Cardiac fibroblast (primary cell): ENCODE results near the gene KHDC4.
A peak's percentile ranks its signal among the peaks of the same experiment; 100 is the strongest.

Source experiments
- DNase-seq, 2 donors: peaks; one replicate each; pipeline versions ENCODE4 v3.0.0 to v3.0.0-alpha.2; 2010; ENCODE audit warnings: low read depth in 2 of 2
- H3K4me3 ChIP-seq, 2 donors: replicated peaks in 1 of 2; 1 replicate in 1 of 2; 2 replicates in 1 of 2; pipeline ENCODE4 v1.5.1; 2011; ENCODE audit warnings: low read depth in 2 of 2, low read length in 2 of 2, mild to moderate bottlenecking in 2 of 2, moderate library complexity in 1 of 2
- TF ChIP-seq, protein P1 (sequence below): IDR thresholded peaks from one replicate; pipeline ENCODE4 v1.5.1; 2011; ENCODE audit warnings: low read depth, mild to moderate bottlenecking, low read length, inconsistent platforms

The KHDC4 gene

DNA sequence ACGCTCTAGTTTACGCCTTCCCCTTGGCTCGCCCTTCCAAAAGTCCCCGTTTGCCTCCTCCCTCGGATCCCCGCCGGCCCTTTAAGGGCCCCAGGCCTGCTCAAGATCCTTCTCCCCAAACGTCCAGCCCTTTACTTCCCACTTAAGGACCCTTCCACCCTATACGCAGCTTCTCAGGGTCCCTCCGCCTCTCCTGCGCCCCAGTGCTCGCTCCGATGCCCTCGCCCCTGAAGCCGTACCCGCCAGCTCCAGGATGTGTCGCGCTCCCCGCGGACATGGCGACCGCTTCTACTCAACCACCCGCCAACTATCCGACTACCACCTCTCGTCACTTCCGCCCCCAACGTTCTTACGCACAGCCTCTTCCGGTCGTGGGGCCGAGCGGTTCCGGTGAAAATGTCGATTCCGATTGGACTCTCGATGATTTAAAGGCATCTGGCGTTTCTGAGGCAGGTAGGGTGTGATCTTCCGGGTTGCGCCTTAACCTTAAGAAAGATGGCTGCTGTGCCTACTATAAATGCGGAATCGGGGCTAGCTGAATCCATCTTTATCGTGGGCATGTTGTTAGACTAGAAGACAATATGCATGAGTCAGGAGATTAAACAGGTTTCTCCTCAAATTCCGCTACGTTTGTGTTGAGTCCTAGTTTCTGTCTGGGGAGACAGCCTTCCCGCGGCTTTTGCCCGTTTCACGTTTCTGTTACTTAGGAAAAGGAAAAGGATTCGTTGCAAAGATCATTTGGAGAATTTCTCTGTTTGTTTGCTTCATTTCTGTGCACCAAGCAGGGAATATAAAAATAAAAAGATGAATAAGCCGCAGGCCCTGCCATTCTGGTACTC lies at the start of gene KHDC4:
TSS of gene KHDC4 (minus strand) at position 317 of the 839 bp plus-strand sequence. CDS start at position 277, 40 bp downstream.
- TF ChIP-seq, protein P1, sequence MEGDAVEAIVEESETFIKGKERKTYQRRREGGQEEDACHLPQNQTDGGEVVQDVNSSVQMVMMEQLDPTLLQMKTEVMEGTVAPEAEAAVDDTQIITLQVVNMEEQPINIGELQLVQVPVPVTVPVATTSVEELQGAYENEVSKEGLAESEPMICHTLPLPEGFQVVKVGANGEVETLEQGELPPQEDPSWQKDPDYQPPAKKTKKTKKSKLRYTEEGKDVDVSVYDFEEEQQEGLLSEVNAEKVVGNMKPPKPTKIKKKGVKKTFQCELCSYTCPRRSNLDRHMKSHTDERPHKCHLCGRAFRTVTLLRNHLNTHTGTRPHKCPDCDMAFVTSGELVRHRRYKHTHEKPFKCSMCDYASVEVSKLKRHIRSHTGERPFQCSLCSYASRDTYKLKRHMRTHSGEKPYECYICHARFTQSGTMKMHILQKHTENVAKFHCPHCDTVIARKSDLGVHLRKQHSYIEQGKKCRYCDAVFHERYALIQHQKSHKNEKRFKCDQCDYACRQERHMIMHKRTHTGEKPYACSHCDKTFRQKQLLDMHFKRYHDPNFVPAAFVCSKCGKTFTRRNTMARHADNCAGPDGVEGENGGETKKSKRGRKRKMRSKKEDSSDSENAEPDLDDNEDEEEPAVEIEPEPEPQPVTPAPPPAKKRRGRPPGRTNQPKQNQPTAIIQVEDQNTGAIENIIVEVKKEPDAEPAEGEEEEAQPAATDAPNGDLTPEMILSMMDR = peak; percentile 5
- peak within 1 kb of the TSS; percentile 74 to 88 for H3K4me3 ChIP-seq
- DNase-seq = peak; percentile 99

DNA sequence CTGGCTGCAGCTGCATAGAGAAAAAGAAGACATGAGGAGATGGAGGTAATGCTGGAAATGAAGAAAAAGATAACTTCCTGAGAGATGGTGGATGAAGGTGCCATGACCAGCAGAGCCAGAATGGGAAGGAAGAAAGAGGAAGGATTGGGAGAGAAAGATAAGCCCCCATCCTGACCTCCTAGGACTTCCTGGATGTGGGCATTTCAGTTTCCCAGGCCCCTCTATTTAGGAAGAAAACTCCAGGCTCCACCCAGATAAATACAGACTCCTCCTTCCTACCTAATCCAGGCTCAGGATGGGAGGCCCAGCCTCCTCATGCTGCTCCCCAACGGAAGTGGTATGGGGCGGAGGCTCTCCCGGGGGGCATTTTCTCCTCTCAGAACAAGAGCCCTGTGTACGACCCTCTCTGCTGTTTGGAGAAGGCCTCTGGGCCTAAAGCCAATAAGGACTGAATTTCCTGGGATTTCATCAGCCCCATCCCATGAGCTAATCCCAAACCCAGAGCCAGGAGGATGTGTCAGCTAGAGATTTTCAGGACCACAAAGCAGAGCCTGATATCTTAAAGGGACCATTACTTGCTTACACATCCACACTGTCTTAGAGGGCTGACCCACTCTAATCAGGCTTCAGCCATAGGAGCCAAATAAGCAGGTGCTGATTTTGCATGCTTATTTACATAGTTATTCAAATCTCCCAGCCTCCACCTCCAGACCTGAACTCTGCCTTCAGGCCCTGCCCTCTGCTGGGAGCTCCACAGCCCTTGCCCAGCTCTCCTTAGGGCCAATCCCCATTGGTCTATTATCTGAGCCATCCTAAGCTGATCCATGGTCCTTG lies 49.2 kb upstream of the KHDC4 start:
- peak overlapping the region; percentile 29 to 87 for H3K4me3 ChIP-seq
- TF ChIP-seq, protein P1 = peak; percentile 3
- peak; percentile 96 to 98 for DNase-seq

DNA sequence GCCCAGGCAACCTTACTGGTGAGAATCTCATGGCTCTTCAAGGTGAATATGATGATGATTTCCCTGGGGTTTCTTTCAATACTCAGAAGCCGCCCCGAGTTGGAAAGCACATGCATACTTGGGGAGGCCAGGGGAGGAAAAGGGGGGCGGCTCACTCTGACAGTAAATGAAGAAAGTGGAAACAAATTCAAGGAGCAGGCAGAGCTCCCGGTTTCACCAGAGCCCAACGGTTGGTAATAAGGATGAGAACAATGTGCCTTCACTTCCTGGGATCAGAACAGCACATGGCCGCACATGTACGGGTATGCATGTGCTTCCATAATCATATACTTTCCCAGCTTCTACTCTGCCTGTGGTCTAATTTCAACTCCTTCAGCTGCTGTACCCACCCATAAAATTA lies 47.9 kb upstream of the KHDC4 start:
- DNase-seq = no peak
- H3K4me3 ChIP-seq = peak overlapping the region; percentile 29 to 87

DNA sequence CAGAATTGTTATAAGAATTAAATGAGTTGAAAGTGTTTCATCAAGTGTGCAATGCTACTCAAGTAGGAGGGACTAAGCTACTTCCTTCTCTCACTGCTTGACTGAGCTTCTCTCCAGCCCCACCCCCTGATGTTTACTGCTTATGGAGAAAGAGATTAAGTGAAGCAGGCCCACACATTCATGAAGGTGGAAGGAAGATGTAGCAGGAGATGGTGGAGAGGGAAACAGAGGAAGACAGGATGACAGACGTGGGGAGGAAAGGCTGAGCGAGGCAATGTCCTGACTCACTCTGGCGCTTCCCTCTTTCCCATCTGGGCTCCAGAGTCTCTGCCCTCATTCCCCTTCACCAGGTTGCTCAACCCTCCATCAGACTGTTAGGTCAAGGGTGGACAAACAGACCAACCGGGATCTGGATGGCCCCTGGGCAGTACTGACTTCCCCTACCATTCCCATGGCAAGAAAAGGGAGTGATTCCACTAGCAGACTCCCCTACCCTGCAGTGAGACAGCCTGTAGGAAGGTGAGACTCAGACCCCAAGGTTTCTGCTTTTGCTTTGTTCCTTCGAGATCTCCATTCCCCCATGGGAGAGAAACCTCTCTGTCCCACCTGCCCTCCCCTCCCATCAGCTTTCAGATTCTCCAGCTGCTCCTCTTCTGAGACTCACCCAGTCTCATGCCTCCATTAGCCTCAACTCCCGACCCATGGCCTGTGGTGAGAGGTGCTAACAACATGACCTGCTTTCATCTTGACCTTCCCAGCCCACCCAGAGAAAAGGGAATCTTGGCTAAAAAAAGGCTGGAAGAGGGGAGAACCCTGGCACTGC lies 47.3 kb upstream of the KHDC4 start:
- TF ChIP-seq, protein P1 = no peak
- peak overlapping the region; percentile 29 to 87 for H3K4me3 ChIP-seq
- DNase-seq = peak; percentile 84 to 85

More for the DNA sequence above, 47.9 kb upstream of the KHDC4 start:
- TF ChIP-seq, protein P1 = no peak

DNA sequence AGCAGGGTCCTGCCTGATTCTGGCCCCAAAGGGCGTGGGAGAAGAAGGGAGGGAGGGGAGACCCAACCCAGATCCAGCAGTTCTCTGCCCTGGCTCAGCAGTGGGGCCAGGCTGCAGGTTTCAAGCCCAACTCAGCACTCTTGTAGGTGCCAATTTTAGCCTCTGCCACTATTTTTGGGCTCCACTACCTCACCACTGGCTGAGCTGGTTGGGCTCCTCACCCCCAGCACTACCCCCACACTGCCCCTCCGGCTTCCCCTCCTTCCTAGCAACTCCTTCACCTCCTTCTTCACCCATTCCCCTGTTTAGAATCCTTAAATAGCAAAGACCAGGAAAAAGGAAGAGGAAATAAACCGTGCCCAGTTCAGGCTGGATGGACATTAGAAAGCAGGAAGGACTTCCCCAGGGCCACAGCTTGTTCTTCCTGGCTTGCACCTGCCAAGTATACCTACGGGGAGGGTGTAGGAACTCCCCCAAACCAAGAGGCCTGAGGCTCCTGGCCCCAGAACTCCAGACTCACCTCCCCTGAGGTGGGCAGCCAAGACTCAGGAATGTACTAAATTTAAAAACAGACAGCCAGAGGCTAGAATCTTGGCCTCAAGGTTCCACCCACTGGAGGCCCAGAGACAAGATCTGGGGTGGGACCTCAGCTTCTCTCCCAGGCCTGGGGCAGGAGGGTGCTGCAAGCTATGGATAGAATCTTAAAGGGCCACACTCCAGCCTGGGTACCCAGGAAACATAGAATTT lies 45.6 kb upstream of the KHDC4 start:
- TF ChIP-seq, protein P1 = no peak
- H3K4me3 ChIP-seq = peak overlapping the region; percentile 87 to 94
- no peak for DNase-seq

DNA sequence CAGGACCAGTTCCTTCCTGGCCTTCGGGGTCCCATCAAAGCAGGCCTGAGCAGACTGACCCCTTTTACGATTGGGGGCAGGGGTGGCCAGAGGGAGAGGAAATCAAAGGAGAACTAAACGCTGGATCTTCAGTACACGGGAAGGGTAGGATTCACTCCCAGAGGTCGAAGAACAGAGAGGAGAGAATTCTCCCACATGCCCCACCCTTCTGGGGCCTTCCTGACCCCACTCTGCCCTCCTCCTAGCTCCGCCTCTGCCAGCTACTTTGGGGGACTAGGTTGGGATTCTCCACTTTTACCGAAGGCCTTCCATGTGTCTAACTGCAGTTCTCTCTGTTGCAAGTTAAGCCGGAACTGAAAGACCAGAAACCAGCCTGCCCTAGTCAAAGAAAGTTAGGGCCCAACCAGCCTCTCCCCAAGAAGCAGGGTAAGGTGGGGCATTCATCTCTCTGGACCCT lies 44.8 kb upstream of the KHDC4 start:
- peak overlapping the region; percentile 87 to 94 for H3K4me3 ChIP-seq
- peak; percentile 49 to 50 for DNase-seq
- TF ChIP-seq, protein P1 = no peak
